Pancreas (tissue), 10 donors: ENCODE measurements around the gene BRAT1. TPM values are rescaled to one million over a fixed set of nuclear protein-coding genes. Genes with fewer than 3 reads are reported as not detected.

ENCODE experiments used
- ATAC-seq, 4 donors: fragments of 200-7000 bp; cut with Tn5 transposase; one replicate each; pipeline versions ENCODE4 v1.8.0 to v1.9.1; 2020; ENCODE audit warnings: mild to moderate bottlenecking in 4 of 4, moderate library complexity in 4 of 4
- DNase-seq, 6 donors: peaks; one replicate each; pipeline ENCODE4 v3.0.0-alpha.2; 2020
- FAIRE-seq: peaks from 2 replicates; lab custom pipeline; 2012; peaks lifted over from hg19 to GRCh38; lab: Jason Lieb, UNC
- H3K27ac ChIP-seq, 4 donors: fragments of 200-600 bp; sonication (generic); 1 replicate in 3 of 4; 2 replicates in 1 of 4; pipeline versions ENCODE4 v1.5.0 to v1.8.0; 2020
- H3K27me3 ChIP-seq, 4 donors: fragments of 200-600 bp; one replicate each; pipeline ENCODE4 v1.8.0; 2021
- H3K36me3 ChIP-seq, 3 donors: fragments of 200-600 bp; sonication (generic) in 1 of 3; one replicate each; pipeline versions ENCODE4 v1.5.0 to v1.8.0; 2020 to 2021
- H3K4me1 ChIP-seq, 3 donors: fragments of 200-600 bp; one replicate each; pipeline ENCODE4 v1.8.0; 2021
- H3K4me3 ChIP-seq, 4 donors: fragments of 200-600 bp; sonication (generic) in 2 of 4; one replicate each; pipeline versions ENCODE4 v1.5.0 to v1.8.0; 2020 to 2021
- H3K9me3 ChIP-seq, 4 donors: fragments of 200-600 bp; one replicate each; pipeline ENCODE4 v1.8.0; 2021
- CTCF ChIP-seq, 4 donors: fragments of 200-600 bp; sonication (generic) in 3 of 4; IDR thresholded peaks; one replicate each; pipeline versions ENCODE4 v1.5.0 to v1.8.0; 2021; ENCODE audit warnings: antibody characterized with exemption in 4 of 4
- WGBS, 2 donors: extraction: QIAGEN DNeasy Blood & Tissue Kit; methylation state at CpG; one replicate each; pipeline ENCODE4 v1.1.7; 2013; 5-methylcytosine and 5-hydroxymethylcytosine counted together
- intact Hi-C, 3 donors: fragments of 100-400 bp; cut with DNase I; formaldehyde crosslinking; loops; one replicate each; pipeline versions ENCODE4 v1.11.1 to v1.14.2; 2022
- polyA plus RNA-seq, 2 donors: library from polyadenylated mRNA; stranded (reverse); fragments of 200-250 nt; gene quantifications; one replicate each; pipeline ENCODE4 v1.2.3, GENCODE V29; 2013
- total RNA-seq, 6 donors: library from RNA; stranded (reverse); fragmentation: NEBNext Ultra II Directional in 4 of 6; extraction: Animal tissue kit (Norgen Biotek cat#: 25700) in 4 of 6; gene quantifications; one replicate each; pipeline versions ENCODE4 v1.2.1 to v1.2.4, GENCODE V29; 2021 to 2023
- donor health status: healthy with polysubstance abuse.
- donor health status: DM: no; HTN: no; CAD: no; lungs with moderate emphysema.
- donor health status: DM: no; HTN: no; CAD: no.
- donor health status: control.
- donor health status: control.
- donor health status: Bipolar disorder and iron deficiency.
- donor health status: DM: yes; HTN: yes; CAD: no.
- donor health status: DM: no; HTN: no; CAD: no.
- donor health status: DM: no; HTN: no; CAD: no.
- donor health status: DM: yes; HTN: yes; CAD: no.

Gene BRAT1
- 10 to 100 TPM; 11.8 to 18.1 (median 13.6) TPM for total RNA-seq
- polyA plus RNA-seq: 10 to 100 TPM; 44.7 to 54.4 TPM

GRCh38 chr7:2555121-2556052, at the start of gene BRAT1:
BRAT1 (minus strand) TSS chr7:2555524; CDS start chr7:2554431, 1,093 bp downstream.
- Histone ChIP-seq H3K36me3 (peaks cover 0 to 3% (median 0%) of the 10 kb centered on the region in 3 donors), H3K9me3 (no peaks in the 10 kb centered on the region), H3K27ac (peak within 1 kb of the TSS; percentile 99 to 100 (median 99)), H3K4me3 (peak within 1 kb of the TSS; percentile 74 to 90 (median 80)), H3K4me1 (peaks cover 0 to 15% (median 6%) of the 10 kb centered on the region in 3 donors), H3K27me3 (no peaks in the 10 kb centered on the region)
- peak; percentile 95 to 99 (median 98) for DNase-seq
- WGBS, 2 donors: 0 to 1% methylated on average over 58 to 79 of the region's 79 CpGs
- FAIRE-seq: no peak
- intact Hi-C loops: no loop called here
- TF ChIP-seq CTCF (IDR thresholded peaks at IDR 0.05): peak in 2 of 4 donors; percentile 14 to 25
- peak; percentile 86 to 96 (median 91) for ATAC-seq

GRCh38 chr7:2604608-2605174, 49.4 kb upstream of the BRAT1 start:
- no peak overlapping the region for H3K4me3 ChIP-seq
- H3K4me1 ChIP-seq: no peaks in the 10 kb centered on the region
- intact Hi-C loops: no loop called here
- ATAC-seq: no peak
- peaks cover 0 to 21% (median 0%) of the 10 kb centered on the region in 3 donors for H3K36me3 ChIP-seq
- no peak overlapping the region for H3K27ac ChIP-seq
- DNase-seq: no peak
- H3K27me3 ChIP-seq: no peaks in the 10 kb centered on the region
- TF ChIP-seq CTCF (IDR thresholded peaks at IDR 0.05): no peak
- WGBS, 2 donors: 95 to 96% methylated on average over 27 to 29 of the region's 29 CpGs
- no peak for FAIRE-seq
- no peaks in the 10 kb centered on the region for H3K9me3 ChIP-seq

- Histone ChIP-seq H3K36me3 (peaks cover 0 to 32% (median 3%) of the 10 kb centered on the region in 3 donors), H3K9me3 (no peaks in the 10 kb centered on the region), H3K4me3 (no peak overlapping the region), H3K4me1 (no peaks in the 10 kb centered on the region), H3K27me3 (no peaks in the 10 kb centered on the region), H3K27ac (no peak overlapping the region)
- FAIRE-seq (no peak), ATAC-seq (no peak), DNase-seq (no peak)
- TF ChIP-seq CTCF (IDR thresholded peaks at IDR 0.05): no peak
- intact Hi-C loops: no loop called here
- 94 to 95% methylated on average over 35 of the region's 35 CpGs for WGBS, 2 donors
These were observed 48.0 kb upstream of the BRAT1 start for GRCh38 chr7:2603044-2603965.

- FAIRE-seq: no peak
- DNase-seq: peak in 1 of 6 donors; percentile 54
- TF ChIP-seq CTCF (IDR thresholded peaks at IDR 0.05): no peak
- Histone ChIP-seq H3K4me1 (no peaks in the 10 kb centered on the region), H3K36me3 (peaks cover 0 to 35% (median 4%) of the 10 kb centered on the region in 3 donors), H3K9me3 (no peaks in the 10 kb centered on the region), H3K4me3 (no peak overlapping the region), H3K27me3 (no peaks in the 10 kb centered on the region), H3K27ac (no peak overlapping the region)
- ATAC-seq: no peak
- intact Hi-C loops: no loop called here
- WGBS, 2 donors: 92 to 93% methylated on average over 19 of the region's 19 CpGs
These were observed 47.2 kb upstream of the BRAT1 start for GRCh38 chr7:2602406-2603043.
